Epithelial cell of proximal tubule (primary cell): Measurements from ENCODE around the gene INPP5A. TPM values are rescaled to one million over a fixed set of nuclear protein-coding genes. Genes with fewer than 3 reads are reported as not detected.

Experiments
- DNase-seq: peaks from one replicate; pipeline ENCODE4 v3.0.0-alpha.2; 2011; ENCODE audit warnings: low read depth
- H3K4me3 ChIP-seq: 2 replicates; pipeline ENCODE4 v1.5.1; 2011; ENCODE audit warnings: low read depth, mild to moderate bottlenecking, low read length
- total RNA-seq: library from RNA; depleted of rRNA; stranded (reverse); fragments of >200 nt; gene quantifications from 2 replicates; pipeline ENCODE4 v1.2.3, GENCODE V29; 2015
- TF ChIP-seq, protein P1 (sequence below): conservative IDR thresholded peaks from 2 replicates; pipeline ENCODE4 v1.5.1; 2012; ENCODE audit warnings: low read depth, mild to moderate bottlenecking, low read length

The INPP5A gene
- total RNA-seq, 1 donor from 2014 or later, result 30.4 TPM

DNA sequence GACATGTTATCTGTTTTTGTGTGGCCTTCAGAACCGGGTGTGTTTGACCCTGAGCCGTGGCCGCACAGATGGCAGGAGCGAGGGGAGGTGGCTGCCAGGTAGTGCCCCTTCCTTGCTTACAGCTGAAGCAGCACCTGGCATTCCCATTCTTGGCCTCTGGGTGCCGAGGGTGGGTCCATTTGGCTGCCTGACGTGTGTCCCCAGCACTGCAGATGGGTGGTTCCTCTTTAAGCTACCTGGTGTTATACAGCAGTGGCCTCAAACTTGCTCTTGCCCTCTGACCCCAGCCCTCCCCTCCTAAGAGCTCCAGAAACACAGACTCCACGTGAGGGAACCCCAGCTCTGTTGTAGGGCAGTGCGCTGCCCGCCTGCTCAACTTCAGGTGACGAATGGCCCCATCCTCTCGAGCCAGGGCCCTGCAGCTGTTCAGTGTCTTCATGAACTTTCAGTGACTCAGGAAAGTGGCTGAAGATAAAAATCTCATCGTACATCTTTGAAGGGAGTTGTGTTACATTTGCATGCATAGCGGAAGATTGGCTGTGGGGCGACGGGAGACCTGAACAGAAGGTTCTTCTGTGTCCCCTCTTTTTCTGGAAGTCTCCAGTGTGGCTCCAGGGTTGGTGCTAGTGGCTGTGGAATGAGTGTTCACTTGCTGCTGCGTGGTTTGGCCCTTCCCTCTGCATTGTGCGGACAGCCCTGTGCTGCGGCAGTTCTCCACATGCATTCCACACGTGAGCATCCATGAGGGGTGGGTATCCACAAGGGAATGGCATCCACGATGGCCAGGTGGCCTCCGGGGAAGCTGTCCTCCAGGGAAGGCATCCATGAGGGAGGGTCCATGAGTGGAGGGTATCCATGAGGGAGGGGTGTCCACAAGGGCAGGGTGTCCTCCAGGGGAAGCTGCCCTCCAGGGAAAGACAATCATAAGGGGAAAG is 91.6 kb downstream of the INPP5A start:
- no peak for DNase-seq
- TF ChIP-seq, protein P1, sequence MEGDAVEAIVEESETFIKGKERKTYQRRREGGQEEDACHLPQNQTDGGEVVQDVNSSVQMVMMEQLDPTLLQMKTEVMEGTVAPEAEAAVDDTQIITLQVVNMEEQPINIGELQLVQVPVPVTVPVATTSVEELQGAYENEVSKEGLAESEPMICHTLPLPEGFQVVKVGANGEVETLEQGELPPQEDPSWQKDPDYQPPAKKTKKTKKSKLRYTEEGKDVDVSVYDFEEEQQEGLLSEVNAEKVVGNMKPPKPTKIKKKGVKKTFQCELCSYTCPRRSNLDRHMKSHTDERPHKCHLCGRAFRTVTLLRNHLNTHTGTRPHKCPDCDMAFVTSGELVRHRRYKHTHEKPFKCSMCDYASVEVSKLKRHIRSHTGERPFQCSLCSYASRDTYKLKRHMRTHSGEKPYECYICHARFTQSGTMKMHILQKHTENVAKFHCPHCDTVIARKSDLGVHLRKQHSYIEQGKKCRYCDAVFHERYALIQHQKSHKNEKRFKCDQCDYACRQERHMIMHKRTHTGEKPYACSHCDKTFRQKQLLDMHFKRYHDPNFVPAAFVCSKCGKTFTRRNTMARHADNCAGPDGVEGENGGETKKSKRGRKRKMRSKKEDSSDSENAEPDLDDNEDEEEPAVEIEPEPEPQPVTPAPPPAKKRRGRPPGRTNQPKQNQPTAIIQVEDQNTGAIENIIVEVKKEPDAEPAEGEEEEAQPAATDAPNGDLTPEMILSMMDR, result no peak
- H3K4me3 ChIP-seq, result no peak overlapping the region

DNA sequence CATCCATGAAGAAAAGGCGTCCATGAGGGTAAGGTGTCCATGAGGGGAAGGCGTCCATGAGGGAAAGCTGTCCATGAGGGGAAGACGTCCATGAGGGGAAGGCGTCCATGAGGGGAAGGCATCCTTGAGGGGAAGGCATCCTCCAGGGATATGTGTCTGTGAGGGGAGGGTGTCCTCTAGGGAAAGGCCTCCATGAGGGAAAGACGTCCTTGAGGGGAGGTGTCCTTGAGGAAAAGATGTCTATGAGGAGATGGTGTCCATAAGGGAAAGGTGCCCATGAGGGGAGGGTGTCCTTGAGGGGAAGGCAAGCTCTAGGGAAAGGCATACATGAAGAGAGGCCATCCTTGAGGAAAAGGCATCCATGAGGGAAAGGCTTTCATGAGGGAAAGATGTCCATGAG is 92.6 kb downstream of the INPP5A start:
- TF ChIP-seq, protein P1, result no peak

DNA sequence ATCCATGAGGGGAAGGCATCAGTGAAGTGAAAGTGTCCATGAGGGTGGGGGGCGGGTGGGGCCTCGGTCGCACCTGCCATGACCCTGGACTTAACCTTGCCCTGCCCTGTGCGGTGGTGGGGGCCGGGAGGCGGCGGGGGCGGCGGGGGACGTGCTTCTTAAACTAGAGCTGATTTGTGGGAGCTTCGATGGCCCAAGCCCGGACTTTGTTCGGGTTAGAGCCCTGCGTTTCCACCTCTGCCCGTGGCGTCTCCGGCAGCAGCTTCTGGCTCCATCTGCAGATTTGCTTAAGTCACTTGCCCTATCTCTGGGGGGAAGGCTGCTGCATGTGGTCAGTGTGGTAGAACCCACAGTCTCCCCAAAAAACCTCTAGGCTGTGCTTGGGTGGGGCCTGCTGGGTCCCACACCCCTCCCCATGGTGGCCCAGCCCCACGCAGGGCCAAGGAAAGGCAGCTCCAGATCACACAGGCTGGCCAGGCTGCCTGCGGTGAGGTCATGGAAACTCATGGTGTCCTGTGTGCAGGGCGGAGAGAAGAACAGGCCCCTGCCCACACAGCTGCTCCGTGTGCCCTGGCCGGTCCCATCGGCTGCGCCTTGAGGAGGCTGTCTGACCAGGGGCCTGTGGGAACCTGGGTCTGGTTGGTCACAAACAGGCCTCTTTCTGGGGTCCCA is 93.2 kb downstream of the INPP5A start:
- H3K4me3 ChIP-seq, result no peak overlapping the region
- no peak for DNase-seq
- TF ChIP-seq, protein P1, result no peak

More for the DNA sequence above, 92.6 kb downstream of the INPP5A start:
- H3K4me3 ChIP-seq, result no peak overlapping the region
- no peak for DNase-seq

DNA sequence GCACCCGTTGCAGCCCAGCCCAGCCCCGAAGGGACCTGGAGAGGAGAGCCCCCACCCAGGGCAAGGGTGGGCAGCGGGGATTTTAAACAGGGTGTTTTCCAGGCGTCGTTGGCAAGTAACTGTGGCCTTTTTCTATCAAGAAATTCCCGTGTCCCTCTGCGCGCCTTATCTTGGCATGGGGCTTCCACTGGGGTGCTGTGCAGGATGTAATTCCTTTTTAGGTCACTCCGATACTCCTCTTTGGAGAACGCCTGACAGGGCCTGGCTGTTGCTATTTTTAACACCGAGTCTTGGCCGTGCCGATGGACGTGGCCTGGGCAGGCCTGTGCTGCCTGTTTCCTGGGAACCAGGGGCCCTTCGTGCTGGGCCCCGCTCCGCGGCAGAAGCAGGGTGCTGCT is 93.8 kb downstream of the INPP5A start:
- TF ChIP-seq, protein P1, result no peak
- no peak for DNase-seq
- H3K4me3 ChIP-seq, result no peak overlapping the region

DNA sequence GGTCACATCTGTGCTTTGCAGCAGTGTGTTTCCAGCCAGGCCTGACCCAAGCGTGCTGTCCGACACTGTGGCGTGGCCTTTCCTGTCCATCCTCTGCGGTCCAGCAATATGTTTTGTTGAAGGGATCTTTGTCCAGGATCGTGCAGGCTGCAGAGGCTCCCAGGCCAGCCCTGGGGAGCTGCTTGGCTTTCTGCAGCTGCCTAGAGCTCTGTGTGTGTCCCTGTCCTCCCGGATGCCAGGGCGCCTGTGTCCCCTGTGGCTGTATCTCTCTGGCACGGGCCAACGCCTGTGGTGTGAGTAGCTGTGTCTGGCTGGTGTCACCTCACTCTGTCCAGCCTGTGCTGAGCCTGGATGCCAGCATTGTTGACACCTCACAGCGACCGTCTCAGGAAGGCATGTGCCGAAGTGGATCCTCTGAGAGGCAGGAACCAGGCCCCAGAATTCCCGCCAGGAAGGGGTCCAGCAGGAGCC is 94.5 kb downstream of the INPP5A start:
- H3K4me3 ChIP-seq, result no peak overlapping the region
- DNase-seq, result no peak
- TF ChIP-seq, protein P1, result no peak

DNA sequence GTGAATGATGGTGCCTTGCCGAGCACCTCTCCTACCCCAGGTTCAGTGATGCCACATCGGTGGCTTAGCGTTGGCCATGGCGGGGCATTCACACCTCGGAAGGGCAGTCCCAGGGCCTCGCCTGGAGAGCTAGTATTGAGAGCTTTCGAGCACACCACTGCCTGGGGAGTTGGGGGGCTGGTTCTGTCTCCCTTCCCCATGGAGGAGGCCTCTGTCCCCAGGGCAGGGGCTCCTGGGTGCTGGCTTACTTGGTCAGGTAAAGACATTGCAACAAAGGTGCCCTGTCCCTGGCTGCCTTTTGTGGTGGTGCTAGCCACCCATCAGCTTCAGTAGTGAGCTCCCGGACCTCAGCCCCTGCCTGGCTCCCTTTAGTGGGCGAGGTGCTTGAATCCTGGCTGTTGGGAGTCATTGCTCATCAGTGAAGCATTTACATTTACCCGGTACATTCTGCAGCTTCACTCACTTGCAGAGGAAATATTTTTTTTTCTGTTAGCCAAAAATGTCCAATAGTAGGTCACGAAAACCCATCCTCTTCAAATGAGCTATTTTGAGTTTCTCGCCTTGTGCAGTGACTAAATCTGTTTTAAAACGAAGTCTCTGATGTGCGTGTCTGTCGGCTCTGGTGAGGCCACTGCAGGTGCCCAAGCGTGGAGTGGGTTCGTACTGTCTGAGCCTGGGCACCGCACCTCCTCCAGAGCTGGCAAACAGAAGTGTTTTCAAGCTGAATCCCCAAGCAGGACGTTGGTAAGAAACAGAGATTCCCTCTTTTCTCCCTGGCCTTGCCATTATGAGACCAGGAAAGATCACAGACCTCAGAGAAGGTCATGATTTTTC is 95.5 kb downstream of the INPP5A start:
- H3K4me3 ChIP-seq, result no peak overlapping the region
- TF ChIP-seq, protein P1, result no peak
- DNase-seq, result no peak
